Central memory CD8-positive, alpha-beta T cell (primary cell): ENCODE data around the gene PDZD2.
"Not testable (repeated sequence)": the region's sequence is repeated elsewhere in the genome, so short reads cannot be mapped to it uniquely, and the experiment has no call there.

Experiments
- ATAC-seq: fragments of 150-1000 bp; cut with Tn5 transposase; replicated peaks from 2 replicates; pipeline ENCODE4 v1.10.0; 2022; ENCODE audit warnings: mild to moderate bottlenecking, moderate FRiP score, moderate number of reproducible peaks; ENCODE audit not compliant: poor library complexity, severe bottlenecking; ENCODE audit errors: extremely low read depth
- DNase-seq, 2 donors: peaks; one replicate each; pipeline ENCODE4 v3.0.0; 2021; ENCODE audit warnings: low spot score in 2 of 2
- H3K27ac Mint-ChIP-seq: one replicate; pipeline ENCODE4 v1.8.0; 2022; ENCODE audit warnings: low read depth, mild to moderate bottlenecking, moderate library complexity, mixed read lengths
- H3K27me3 Mint-ChIP-seq: one replicate; pipeline ENCODE4 v1.8.0; 2022; ENCODE audit warnings: mixed read lengths
- H3K36me3 Mint-ChIP-seq: one replicate; pipeline ENCODE4 v1.8.0; 2022; ENCODE audit warnings: mild to moderate bottlenecking, moderate library complexity, mixed read lengths; ENCODE audit not compliant: insufficient read depth
- H3K4me1 Mint-ChIP-seq: one replicate; pipeline ENCODE4 v1.8.0; 2022; ENCODE audit warnings: mixed read lengths
- H3K4me3 Mint-ChIP-seq: one replicate; pipeline ENCODE4 v1.8.0; 2022; ENCODE audit warnings: mild to moderate bottlenecking, moderate library complexity, mixed read lengths
- H3K9me3 Mint-ChIP-seq: one replicate; pipeline ENCODE4 v1.8.0; 2022; ENCODE audit warnings: mixed read lengths

PDZD2 gene

GRCh38 chr5:31707329-31707728, 68.4 kb downstream of the PDZD2 start:
- ATAC-seq (no peak), DNase-seq (no peak)
- H3K4me3 Mint-ChIP-seq, result no peak overlapping the region
- H3K27ac Mint-ChIP-seq, result no peak overlapping the region
- no peaks in the 10 kb centered on the region for H3K9me3 Mint-ChIP-seq
- H3K36me3 Mint-ChIP-seq, result no peaks in the 10 kb centered on the region
- no peaks in the 10 kb centered on the region for H3K4me1 Mint-ChIP-seq
- peaks cover 9% of the 10 kb centered on the region for H3K27me3 Mint-ChIP-seq

GRCh38 chr5:31708089-31708488, 69.2 kb downstream of the PDZD2 start:
- Mint-ChIP-seq H3K4me1 (no peaks in the 10 kb centered on the region), H3K4me3 (no peak overlapping the region), H3K36me3 (no peaks in the 10 kb centered on the region), H3K27ac (no peak overlapping the region), H3K27me3 (peaks cover 1% of the 10 kb centered on the region), H3K9me3 (no peaks in the 10 kb centered on the region)
- ATAC-seq (no peak), DNase-seq (no peak)

- H3K27ac Mint-ChIP-seq, result no peak overlapping the region
- no peaks in the 10 kb centered on the region for H3K9me3 Mint-ChIP-seq
- no peak for DNase-seq
- no peak overlapping the region for H3K4me3 Mint-ChIP-seq
- H3K4me1 Mint-ChIP-seq, result no peaks in the 10 kb centered on the region
- no peak for ATAC-seq
- H3K36me3 Mint-ChIP-seq, result no peaks in the 10 kb centered on the region
- no peaks in the 10 kb centered on the region for H3K27me3 Mint-ChIP-seq
These were observed 72.4 kb downstream of the PDZD2 start for GRCh38 chr5:31711363-31711762.

DNA sequence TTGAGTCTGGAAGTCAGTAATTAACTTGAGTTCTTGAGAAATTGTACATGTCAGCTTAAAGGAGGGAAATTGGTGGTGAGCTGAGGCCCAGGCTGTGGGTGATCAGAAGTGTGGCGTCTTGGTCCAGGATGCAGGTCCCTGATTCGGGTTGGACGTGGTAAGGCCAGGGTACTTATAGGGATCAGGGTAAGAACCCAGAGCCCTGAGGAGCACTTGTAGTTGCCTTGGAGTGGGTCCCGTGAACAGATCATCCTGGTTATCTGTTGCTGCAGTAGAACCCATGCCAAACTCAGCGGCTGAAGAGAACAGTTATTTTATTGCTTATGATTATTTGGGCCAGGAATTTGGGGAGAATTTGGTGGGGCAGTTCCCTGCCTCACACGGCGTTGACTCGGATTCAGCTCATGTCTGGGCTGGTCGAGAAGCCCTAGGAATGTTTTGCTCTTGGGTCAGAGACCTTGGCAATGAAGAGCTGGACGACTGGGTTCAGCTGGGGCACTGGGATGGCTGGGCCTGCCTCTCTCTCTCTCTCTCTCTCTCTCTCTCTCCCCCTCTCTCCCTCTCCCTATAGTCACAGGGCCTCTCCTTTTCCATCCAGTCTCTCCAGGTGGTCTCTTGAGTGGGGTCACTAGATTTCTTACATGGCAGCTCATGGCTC, 73.1 kb downstream of the PDZD2 start:
- H3K4me1 Mint-ChIP-seq, result no peaks in the 10 kb centered on the region
- H3K27ac Mint-ChIP-seq, result no peak overlapping the region
- no peaks in the 10 kb centered on the region for H3K36me3 Mint-ChIP-seq
- no peak overlapping the region for H3K4me3 Mint-ChIP-seq
- ATAC-seq, result no peak
- no peaks in the 10 kb centered on the region for H3K27me3 Mint-ChIP-seq
- H3K9me3 Mint-ChIP-seq, result no peaks in the 10 kb centered on the region
- DNase-seq, result no peak

- Mint-ChIP-seq H3K4me3 (no peak overlapping the region), H3K27ac (no peak overlapping the region), H3K27me3 (no peaks in the 10 kb centered on the region), H3K36me3 (no peaks in the 10 kb centered on the region), H3K4me1 (no peaks in the 10 kb centered on the region), H3K9me3 (no peaks in the 10 kb centered on the region)
- DNase-seq, result no peak
- ATAC-seq, result no peak
These were observed 78.6 kb downstream of the PDZD2 start for GRCh38 chr5:31717561-31717960.

DNA sequence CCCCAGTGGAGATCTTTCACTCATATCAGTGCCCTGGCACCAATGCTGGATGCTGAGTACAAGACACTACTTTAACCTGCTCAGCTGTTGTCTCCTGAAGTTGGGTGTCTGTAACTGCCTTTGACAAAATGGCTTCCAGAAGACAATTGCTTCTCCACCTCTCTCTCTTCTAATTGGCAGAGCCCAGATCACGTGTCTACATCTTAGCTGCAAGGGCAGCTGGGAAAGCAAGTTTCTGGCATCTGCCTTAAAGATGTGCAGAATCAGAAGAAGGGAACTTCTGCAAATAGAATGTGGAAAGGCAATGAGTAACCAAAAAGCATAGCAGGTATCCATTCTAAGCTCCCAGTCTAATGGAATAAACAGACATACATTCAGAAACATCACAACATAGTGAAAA, 81.1 kb downstream of the PDZD2 start:
- Mint-ChIP-seq H3K4me3 (no peak overlapping the region), H3K36me3 (no peaks in the 10 kb centered on the region)

DNA sequence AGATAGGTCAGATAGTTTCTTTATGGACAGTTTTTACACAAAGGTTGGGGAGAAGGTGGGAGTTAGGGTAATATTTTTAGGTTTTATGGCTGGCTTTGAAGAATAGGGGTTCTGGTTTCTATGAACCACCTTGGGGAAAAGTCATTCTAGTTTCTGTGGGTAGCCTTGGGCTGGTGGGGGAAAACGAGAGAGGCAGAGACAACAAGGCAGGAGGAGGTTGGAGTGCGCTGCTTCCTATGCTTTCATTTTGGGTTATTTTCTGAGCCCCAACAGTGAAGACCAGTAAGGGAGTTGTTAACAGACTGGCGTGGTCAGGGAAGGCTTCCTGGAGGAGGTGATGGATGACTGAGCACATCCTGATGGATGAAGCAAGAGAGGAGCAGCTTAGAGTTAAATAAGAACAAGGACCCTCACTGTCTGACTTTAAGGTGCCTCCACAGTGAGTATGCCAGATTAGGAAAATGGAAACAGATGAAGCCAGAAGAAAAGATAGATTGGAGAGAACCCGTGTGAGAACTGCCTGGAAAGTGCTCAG, 81.9 kb downstream of the PDZD2 start:
- no peak overlapping the region for H3K27ac Mint-ChIP-seq
- DNase-seq, result no peak
- H3K36me3 Mint-ChIP-seq, result no peaks in the 10 kb centered on the region
- H3K4me3 Mint-ChIP-seq, result no peak overlapping the region
- H3K9me3 Mint-ChIP-seq, result no peaks in the 10 kb centered on the region
- no peaks in the 10 kb centered on the region for H3K4me1 Mint-ChIP-seq
- no peak for ATAC-seq
- H3K27me3 Mint-ChIP-seq, result no peaks in the 10 kb centered on the region

More for the DNA sequence above, 81.1 kb downstream of the PDZD2 start:
- Mint-ChIP-seq H3K4me1 (no peaks in the 10 kb centered on the region), H3K27me3 (no peaks in the 10 kb centered on the region), H3K27ac (no peak overlapping the region), H3K9me3 (no peaks in the 10 kb centered on the region)
- DNase-seq, result no peak
- ATAC-seq, result no peak

DNA sequence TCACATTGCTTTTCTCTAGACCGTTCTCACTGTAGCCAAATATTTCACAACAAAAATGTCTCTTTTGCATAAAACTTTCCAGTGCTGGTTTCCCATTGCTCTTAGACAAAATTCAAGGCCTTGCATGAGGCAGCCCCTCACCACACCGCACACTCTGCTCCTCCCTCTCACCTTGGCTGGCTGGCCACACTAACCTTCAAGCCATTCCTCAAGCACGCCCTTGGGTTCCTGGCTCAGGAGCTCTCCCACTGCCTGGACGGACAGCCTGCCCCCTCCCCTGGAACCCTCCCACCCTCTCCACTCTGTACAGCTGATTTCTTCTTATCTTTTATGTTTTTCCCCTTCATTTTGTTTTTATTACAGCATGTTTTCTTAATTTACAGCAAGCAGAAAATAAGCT, 83.2 kb downstream of the PDZD2 start:
- DNase-seq (no peak), ATAC-seq (no peak)
- Mint-ChIP-seq H3K27ac (no peak overlapping the region), H3K4me3 (no peak overlapping the region), H3K27me3 (no peaks in the 10 kb centered on the region), H3K36me3 (no peaks in the 10 kb centered on the region), H3K9me3 (no peaks in the 10 kb centered on the region), H3K4me1 (no peaks in the 10 kb centered on the region)

DNA sequence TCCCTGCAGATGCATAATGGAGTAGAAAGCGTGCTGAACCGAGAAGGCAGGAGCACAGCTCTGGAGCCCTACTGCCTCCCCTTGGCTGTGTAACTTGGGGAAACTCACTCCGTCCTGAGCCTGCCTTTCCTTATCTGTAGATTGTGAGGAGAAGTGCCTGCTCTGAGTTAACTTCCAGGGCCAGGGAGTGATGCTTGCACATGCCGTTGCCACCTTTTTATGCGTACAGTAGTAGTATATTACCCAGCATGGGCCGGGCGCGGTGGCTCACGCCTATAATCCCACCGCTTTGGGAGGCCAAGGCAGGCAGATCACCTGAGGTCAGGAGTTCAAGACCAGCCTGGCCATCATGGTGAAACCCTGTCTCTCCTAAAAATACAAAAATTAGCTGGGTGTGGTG, 87.1 kb downstream of the PDZD2 start:
- H3K9me3 Mint-ChIP-seq, result no peaks in the 10 kb centered on the region
- no peaks in the 10 kb centered on the region for H3K4me1 Mint-ChIP-seq
- ATAC-seq (no peak), DNase-seq (no peak)
- no peaks in the 10 kb centered on the region for H3K36me3 Mint-ChIP-seq
- no peaks in the 10 kb centered on the region for H3K27me3 Mint-ChIP-seq
- no peak overlapping the region for H3K27ac Mint-ChIP-seq
- H3K4me3 Mint-ChIP-seq, result no peak overlapping the region

DNA sequence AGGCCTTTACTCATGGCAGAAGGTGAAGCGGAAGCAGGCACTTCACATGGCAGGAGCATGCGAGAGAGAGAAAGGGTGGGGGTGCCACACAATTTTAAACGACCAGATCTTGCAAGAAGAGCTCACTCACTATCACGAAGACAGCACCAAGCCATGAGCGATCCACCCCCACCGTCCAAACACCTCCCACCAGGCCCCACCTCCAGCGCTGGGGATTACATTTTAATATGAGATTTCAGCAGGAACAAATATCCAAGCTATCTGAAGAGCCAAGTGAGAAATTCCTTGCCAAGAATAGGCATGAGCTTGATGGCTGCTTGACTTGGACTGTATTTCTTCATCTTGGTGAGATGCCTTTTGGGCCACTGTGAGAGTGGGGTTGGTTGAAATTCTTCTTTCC, 88.0 kb downstream of the PDZD2 start:
- no peaks in the 10 kb centered on the region for H3K4me1 Mint-ChIP-seq
- H3K4me3 Mint-ChIP-seq, result no peak overlapping the region
- H3K36me3 Mint-ChIP-seq, result no peaks in the 10 kb centered on the region

DNA sequence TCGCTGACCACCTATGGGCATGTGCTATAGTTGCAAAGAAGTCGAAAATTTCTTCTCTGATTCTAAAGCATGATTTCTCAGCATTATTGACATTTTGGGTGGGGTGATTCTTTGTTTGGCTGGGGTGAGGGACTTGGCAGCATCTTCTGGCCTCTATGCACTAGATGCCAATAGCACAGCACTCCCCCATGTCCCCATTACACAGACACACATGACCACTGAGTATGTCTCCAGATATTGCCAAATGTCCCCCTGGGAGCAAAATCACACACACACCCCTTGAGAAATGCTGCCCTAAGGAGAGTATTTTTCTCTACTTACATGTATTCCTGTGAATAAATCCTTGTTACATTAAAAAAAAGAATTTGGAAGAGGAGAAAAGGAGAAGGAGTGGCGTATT, 89.1 kb downstream of the PDZD2 start:
- no peak for DNase-seq
- Mint-ChIP-seq H3K4me3 (no peak overlapping the region), H3K36me3 (no peaks in the 10 kb centered on the region), H3K9me3 (no peaks in the 10 kb centered on the region), H3K27me3 (no peaks in the 10 kb centered on the region), H3K4me1 (no peaks in the 10 kb centered on the region), H3K27ac (no peak overlapping the region)
- ATAC-seq, result no peak

More for the DNA sequence above, 88.0 kb downstream of the PDZD2 start:
- H3K27ac Mint-ChIP-seq, result no peak overlapping the region
- no peak for ATAC-seq
- H3K27me3 Mint-ChIP-seq, result no peaks in the 10 kb centered on the region
- no peaks in the 10 kb centered on the region for H3K9me3 Mint-ChIP-seq
- DNase-seq, result no peak

DNA sequence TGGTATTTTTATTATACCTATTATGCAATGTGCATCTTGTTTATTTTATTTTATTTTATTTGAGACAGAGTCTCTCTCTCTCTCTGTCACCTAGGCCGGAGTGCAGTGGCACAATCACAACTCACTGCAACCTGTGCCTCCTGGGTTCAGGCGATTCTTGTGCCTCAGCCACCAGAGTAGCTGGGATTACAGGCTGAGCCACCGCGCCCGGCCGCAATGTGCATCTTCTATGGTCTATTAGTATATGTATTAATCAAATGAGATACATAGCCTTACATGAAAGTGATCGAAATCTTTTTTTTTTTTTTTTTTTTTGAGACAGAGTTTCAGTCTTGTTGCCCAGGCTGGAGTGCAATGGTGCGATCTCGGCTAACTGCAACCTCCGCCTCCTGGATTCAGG, 89.9 kb downstream of the PDZD2 start:
- ATAC-seq, result not testable (repeated sequence)

GRCh38 chr5:31730139-31730538, 91.2 kb downstream of the PDZD2 start:
- Mint-ChIP-seq H3K27me3 (no peaks in the 10 kb centered on the region), H3K9me3 (no peaks in the 10 kb centered on the region), H3K36me3 (peaks cover 1% of the 10 kb centered on the region), H3K4me1 (no peaks in the 10 kb centered on the region), H3K4me3 (no peak overlapping the region), H3K27ac (no peak overlapping the region)
- ATAC-seq (no peak), DNase-seq (no peak)

More for the DNA sequence above, 89.9 kb downstream of the PDZD2 start:
- H3K9me3 Mint-ChIP-seq, H3K36me3 Mint-ChIP-seq, H3K27me3 Mint-ChIP-seq, DNase-seq, H3K4me1 Mint-ChIP-seq, H3K27ac Mint-ChIP-seq, H3K4me3 Mint-ChIP-seq: not testable (repeated sequence)
